ENCODE data around the gene ZBTB5. TPM values are rescaled to one million over a fixed set of nuclear protein-coding genes. Genes with fewer than 3 reads are reported as not detected.

ZBTB5 gene
- total and polyA plus RNA-seq, 9 of the 15 experiments (the other 6 are each of a cell fraction or from before 2014, with no cell fraction given) = 2.3 to 43.2 (median 15.5) TPM

- TF ChIP-seq NR2C1 (IDR thresholded peaks at IDR 0.05) (no peak; the same call in 1 of the 2 replicates), NR2C1 (tag; IDR thresholded peaks at IDR 0.05) (peak; percentile 73), POLR2G (IDR thresholded peaks at IDR 0.05; ENCODE audit: low read depth, low read length) (peak; percentile 97), NEUROD1 (IDR thresholded peaks at IDR 0.05; ENCODE audit: borderline replicate concordance, low read depth, low read length, partially characterized antibody) (peak; percentile 54), ZNF518B (CRISPR knock-in tag; IDR thresholded peaks at IDR 0.05) (no peak), NCOA6 (IDR thresholded peaks at IDR 0.05) (peak; percentile 70; the same call in 1 of the 2 replicates), CXXC5 (CRISPR knock-in tag; IDR thresholded peaks at IDR 0.05) (peak; percentile 97), MAX (CRISPR knock-in tag; IDR thresholded peaks at IDR 0.05) (peak; percentile 95), ZNF146 (CRISPR knock-in tag; IDR thresholded peaks at IDR 0.05; ENCODE audit: unreplicated experiment) (peak; percentile 27), EGR1 (conservative IDR thresholded peaks at IDR 0.05) (peak; percentile 96), MLLT1 (IDR thresholded peaks at IDR 0.05) (peak in 1 of 2 experiments; percentile 10; a peak in 1 of 4 replicates), CTBP1 (IDR thresholded peaks at IDR 0.05; ENCODE audit: borderline replicate concordance) (peak; percentile 92), NCOA1 (IDR thresholded peaks at IDR 0.05; ENCODE audit: low read depth) (no peak), SRF (CRISPR knock-in tag; IDR thresholded peaks at IDR 0.05) (no peak; a peak in 1 of 4 replicates), E2F6 (IDR thresholded peaks at IDR 0.05; ENCODE audit: borderline replicate concordance in 1 of 2, extremely low read depth in 1 of 2, insufficient read depth in 1 of 2, insufficient read length in 1 of 2, low read depth in 1 of 2, low read length in 1 of 2, poor library complexity in 1 of 2, severe bottlenecking in 1 of 2) (peak; percentile 62 to 79), ERF (CRISPR knock-in tag; IDR thresholded peaks at IDR 0.05) (peak; percentile 76; the same call in 1 of the 2 replicates), ILK (tag; IDR thresholded peaks at IDR 0.05; ENCODE audit: borderline replicate concordance, low read depth) (no peak), FOXP4 (CRISPR knock-in tag; IDR thresholded peaks at IDR 0.05; ENCODE audit: borderline replicate concordance) (0 out of 2 replicates have a peak, but pooled peaks have one; percentile 14)
Observed at GRCh38 chr9:37422289-37423104, 42.8 kb downstream of the ZBTB5 start, which contains the start of gene GRHPR (continued).

Measured in K562 (cell line).